HCT116 (cell line): ENCODE results near the gene HHIPL1. TPM values are rescaled to one million over a fixed set of nuclear protein-coding genes. Genes with fewer than 3 reads are reported as not detected.

Source experiments
- ATAC-seq: fragments of 200-7000 bp; cut with Tn5 transposase; 2 replicates; pipeline ENCODE4 v1.9.1; 2020; ENCODE audit warnings: mild to moderate bottlenecking, moderate library complexity
- BruUV-seq: library from RNA; stranded (reverse); fragments of 400-500 nt; replicated peaks from 2 replicates; lab custom pipeline; 2021; lab: Mats Ljungman, UMichigan
- CTCF ChIA-PET: fragments of 300-600 bp; sonication (Branson Sonifier 250); formaldehyde crosslinking; loops from one replicate; lab custom pipeline; 2021; ENCODE audit warnings: antibody characterized with exemption; lab: Charles Lee
- POLR2A ChIA-PET: fragments of 300-600, 350-600 bp; sonication (Branson Sonifier 250); formaldehyde crosslinking; loops from one replicate; lab custom pipeline; 2021; ENCODE audit warnings: antibody characterized with exemption; lab: Charles Lee
- RAD21 ChIA-PET, 2 experiments: fragments of 300-600 bp; sonication (Branson Sonifier 250); formaldehyde crosslinking; loops; one replicate each; lab custom pipeline; 2023; ENCODE audit warnings: low total read pairs in 2 of 2; ENCODE audit not compliant: uncharacterized antibody in 2 of 2, unreplicated experiment in 2 of 2, low non-redundant PET in 1 of 2; lab: Charles Lee
- DNase-seq: peaks from one replicate; pipeline ENCODE4 v3.0.0-alpha.2; 2010; ENCODE audit warnings: low read depth, low spot score
- H2AFZ ChIP-seq: fragments of 200-600 bp; shearing (Covaris generic), sonication (generic); 2 replicates; pipeline ENCODE4 v1.6.1; 2017; ENCODE audit warnings: low read depth, mixed run types, mixed read lengths, antibody characterized with exemption, low read length; ENCODE audit not compliant: poor library complexity, severe bottlenecking
- H3K27ac ChIP-seq: 2 replicates; pipeline ENCODE4 v1.5.1; 2012; ENCODE audit warnings: low read depth, low read length
- H3K27me3 ChIP-seq: fragments of 200-600 bp; sonication (generic); 2 replicates; pipeline ENCODE4 v1.6.1; 2016; ENCODE audit warnings: mixed run types, low read length, mixed read lengths; ENCODE audit not compliant: insufficient read depth
- H3K36me3 ChIP-seq, 2 experiments: fragments of 200-500 bp in 1 of 2; fragments of 200-600 bp in 1 of 2; sonication (Bioruptor generic) in 1 of 2; sonication (generic) in 1 of 2; 2 replicates each; pipeline versions ENCODE4 v1.5.1 to v1.6.1; 2014 to 2016; ENCODE audit warnings: low read length in 2 of 2, inconsistent platforms in 1 of 2, mixed read lengths in 1 of 2, mixed run types in 1 of 2; ENCODE audit not compliant: insufficient read depth in 2 of 2, control insufficient read depth in 1 of 2
- H3K4me1 ChIP-seq, 2 experiments: fragments of 200-600 bp in 1 of 2; sonication (generic) in 1 of 2; 2 replicates each; pipeline versions ENCODE4 v1.5.1 to v1.6.1; 2012 to 2017; ENCODE audit warnings: low read length in 2 of 2, inconsistent platforms in 1 of 2, mild to moderate bottlenecking in 1 of 2, mixed read lengths in 1 of 2, mixed run types in 1 of 2, moderate library complexity in 1 of 2; ENCODE audit not compliant: insufficient read depth in 2 of 2, control insufficient read depth in 1 of 2
- H3K4me2 ChIP-seq: fragments of 200-600 bp; sonication (generic); 2 replicates; pipeline ENCODE4 v1.6.1; 2017; ENCODE audit warnings: mixed run types, low read length, mixed read lengths
- H3K4me3 ChIP-seq, 2 experiments: fragments of 200-600 bp in 1 of 2; sonication (generic) in 1 of 2; replicated peaks in 1 of 2; 2 replicates each; pipeline ENCODE4 v1.5.1; 2011 to 2016; ENCODE audit warnings: low read length in 2 of 2, control low read depth in 1 of 2, low read depth in 1 of 2, mild to moderate bottlenecking in 1 of 2, mixed read lengths in 1 of 2, mixed run types in 1 of 2
- H3K79me2 ChIP-seq: fragments of 200-600 bp; sonication (generic); 2 replicates; pipeline ENCODE4 v1.6.1; 2017; ENCODE audit warnings: mild to moderate bottlenecking, mixed run types, low read length, moderate library complexity, mixed read lengths; ENCODE audit not compliant: insufficient read depth
- H3K9ac ChIP-seq: fragments of 200-600 bp; sonication (generic); 2 replicates; pipeline ENCODE4 v1.6.1; 2016; ENCODE audit warnings: low read length, mixed read lengths
- H3K9me2 ChIP-seq: fragments of 200-600 bp; sonication (generic), shearing (Covaris generic); 2 replicates; pipeline ENCODE4 v1.6.1; 2017; ENCODE audit warnings: mixed run types, mild to moderate bottlenecking, moderate library complexity; ENCODE audit not compliant: insufficient read depth
- H3K9me3 ChIP-seq, 2 experiments: fragments of 200-500 bp in 1 of 2; fragments of 200-600 bp in 1 of 2; sonication (Bioruptor generic) in 1 of 2; sonication (generic) in 1 of 2; 2 replicates each; pipeline ENCODE4 v1.6.1; 2014 to 2017; ENCODE audit warnings: low read length in 2 of 2, mixed read lengths in 2 of 2, inconsistent platforms in 1 of 2, low read depth in 1 of 2, mild to moderate bottlenecking in 1 of 2, mixed run types in 1 of 2, moderate library complexity in 1 of 2; ENCODE audit not compliant: control insufficient read depth in 1 of 2, insufficient read depth in 1 of 2
- H4K20me1 ChIP-seq: fragments of 200-600 bp; sonication (generic), shearing (Covaris generic); 2 replicates; pipeline ENCODE4 v1.6.1; 2017; ENCODE audit warnings: mixed run types, mild to moderate bottlenecking, moderate library complexity; ENCODE audit not compliant: insufficient read depth
- ATF3 ChIP-seq: IDR thresholded peaks from 2 replicates; pipeline ENCODE4 v1.6.1; 2012
- ELF1 ChIP-seq: IDR thresholded peaks from 2 replicates; pipeline ENCODE4 v1.6.1; 2012; ENCODE audit warnings: low read depth, borderline replicate concordance
- EZH2 ChIP-seq: fragments of 200-600 bp; sonication (generic); IDR thresholded peaks from 2 replicates; pipeline ENCODE4 v1.6.1; 2017; ENCODE audit warnings: antibody characterized with exemption, mixed run types
- EZH2phosphoT487 ChIP-seq: fragments of 200-600 bp; IDR thresholded peaks from 2 replicates; pipeline ENCODE4 v1.6.1; 2018; ENCODE audit warnings: antibody characterized with exemption, borderline replicate concordance
- FOSL1 ChIP-seq: IDR thresholded peaks from 2 replicates; pipeline ENCODE4 v1.6.1; 2012; ENCODE audit warnings: low read depth
- POLR2A ChIP-seq: IDR thresholded peaks from 2 replicates; pipeline ENCODE4 v1.7.0; 2011; ENCODE audit warnings: borderline replicate concordance; ENCODE audit not compliant: insufficient read depth, insufficient read length; ENCODE audit errors: extremely low read depth
- RAD21 ChIP-seq: IDR thresholded peaks from 2 replicates; pipeline ENCODE4 v1.6.1; 2012; ENCODE audit warnings: low read depth, mild to moderate bottlenecking
- SP1 ChIP-seq: IDR thresholded peaks from 2 replicates; pipeline ENCODE4 v1.6.1; 2012; ENCODE audit warnings: low read depth
- SRF ChIP-seq: IDR thresholded peaks from 2 replicates; pipeline ENCODE4 v1.6.1; 2012; ENCODE audit warnings: low read depth
- ZFX ChIP-seq: fragments of 450-650 bp; IDR thresholded peaks from 2 replicates; pipeline ENCODE4 v1.6.1; 2017
- intact Hi-C: fragments of 100-400 bp; cut with micrococcal nuclease; formaldehyde crosslinking; loops from 2 replicates; pipeline ENCODE4 v1.10.0; 2022
- total RNA-seq: library from RNA; stranded (reverse); gene quantifications from one replicate; pipeline ENCODE4 v1.2.1, GENCODE V29; 2021; ENCODE audit not compliant: unreplicated experiment

HHIPL1 gene
- total RNA-seq, 1 experiment from 2014 or later: not detected

DNA sequence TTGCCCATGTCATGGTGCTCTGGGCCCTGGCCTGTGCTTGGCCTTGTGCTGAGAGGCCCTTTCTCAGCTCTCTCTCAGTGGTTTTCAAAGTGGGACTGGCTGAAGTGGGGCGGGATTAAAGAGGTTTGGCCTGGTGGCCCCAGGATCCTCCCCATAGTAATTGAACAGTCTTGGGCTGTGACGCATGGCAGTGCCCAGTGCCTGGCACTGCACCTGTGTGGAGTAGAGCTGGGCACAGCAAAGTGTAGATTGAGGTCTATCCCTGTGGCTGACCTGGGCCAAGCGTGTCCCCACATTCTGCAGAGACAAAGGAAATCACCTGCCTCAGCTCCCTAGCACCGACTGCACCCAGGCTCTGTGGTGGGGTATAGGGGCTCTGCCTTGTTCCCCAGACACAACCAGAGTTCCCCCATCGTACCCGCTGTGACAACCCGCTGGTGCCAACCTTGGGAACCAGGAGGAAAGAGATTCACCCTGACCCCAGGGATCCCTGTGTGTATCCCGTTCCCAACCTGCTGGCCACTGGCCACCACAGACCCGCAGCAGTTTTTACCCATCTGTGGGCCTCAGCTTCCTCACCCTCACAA lies 29.2 kb downstream of the HHIPL1 start:
- H2AFZ ChIP-seq: no peak overlapping the region
- ATAC-seq (no peak), DNase-seq (no peak)
- ChIA-PET RAD21 (no interaction called here), POLR2A (no interaction called here), CTCF (no interaction called here)
- H3K4me3 ChIP-seq: no peak overlapping the region
- no peaks in the 10 kb centered on the region for H3K27me3 ChIP-seq
- H3K9me3 ChIP-seq: peaks cover 0 to 11% of the 10 kb centered on the region in 2 experiments; a peak in 2 of 4 replicates
- H3K27ac ChIP-seq: no peak overlapping the region
- H3K4me1 ChIP-seq: peaks cover 0 to 6% of the 10 kb centered on the region in 2 experiments; a peak in 1 of 4 replicates
- H3K36me3 ChIP-seq: no peaks in the 10 kb centered on the region
- intact Hi-C loops: no loop called here
- H3K9ac ChIP-seq: no peak overlapping the region
- no peak overlapping the region for H3K4me2 ChIP-seq
- no peaks in the 10 kb centered on the region for H3K79me2 ChIP-seq
- BruUV-seq: no TSS peak
- H3K9me2 ChIP-seq: no peaks in the 10 kb centered on the region
- no peaks in the 10 kb centered on the region for H4K20me1 ChIP-seq
- TF ChIP-seq SRF: no peak
- TF ChIP-seq POLR2A: no peak
- no peak for TF ChIP-seq EZH2
- TF ChIP-seq ELF1: no peak
- no peak for TF ChIP-seq SP1
- no peak for TF ChIP-seq ATF3

DNA sequence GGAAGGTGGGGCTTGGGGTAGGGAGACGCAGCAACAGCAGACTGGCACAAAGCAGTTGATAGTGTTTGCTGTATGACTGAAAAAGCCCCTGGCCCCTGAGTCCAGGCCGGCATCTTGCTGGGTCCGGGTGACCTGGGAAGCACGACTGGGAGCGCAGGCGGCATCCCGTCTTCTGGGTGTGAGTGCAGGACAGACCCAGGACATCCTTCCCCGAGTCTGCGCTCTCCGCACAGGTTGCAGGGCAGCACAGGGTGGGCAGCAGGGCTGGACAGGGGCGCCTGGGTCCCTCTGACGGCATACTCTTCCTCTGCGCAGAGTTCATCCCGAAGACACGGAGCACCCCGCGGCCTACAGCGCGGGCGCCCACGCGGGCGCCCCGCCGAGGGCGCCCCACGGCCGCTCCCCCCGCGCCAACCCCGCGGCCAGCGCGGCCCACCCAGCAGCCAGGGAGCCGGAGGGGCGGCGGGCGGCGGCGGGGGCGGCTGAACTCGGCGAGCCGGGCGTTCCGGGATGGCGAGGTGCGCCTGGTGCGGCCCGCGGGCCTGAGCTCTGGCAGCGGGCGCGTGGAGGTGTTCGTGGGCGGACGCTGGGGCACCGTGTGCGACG lies 29.9 kb downstream of the HHIPL1 start:
- H3K27ac ChIP-seq: no peak overlapping the region
- no peaks in the 10 kb centered on the region for H3K79me2 ChIP-seq
- ChIA-PET CTCF (no interaction called here), RAD21 (no interaction called here)
- no peaks in the 10 kb centered on the region for H3K36me3 ChIP-seq
- TF ChIP-seq SRF (no peak), RAD21 (no peak), SP1 (no peak), EZH2 (no peak), ATF3 (no peak), ZFX (no peak), EZH2phosphoT487 (no peak), FOSL1 (no peak)
- TF ChIP-seq, all 23 proteins: peak for 0
- H3K9ac ChIP-seq: no peak overlapping the region
- H3K27me3 ChIP-seq: no peaks in the 10 kb centered on the region
- peaks cover 0 to 6% of the 10 kb centered on the region in 2 experiments; a peak in 1 of 4 replicates for H3K4me1 ChIP-seq
- H3K4me2 ChIP-seq: no peak overlapping the region
- peaks cover 0 to 11% of the 10 kb centered on the region in 2 experiments; a peak in 2 of 4 replicates for H3K9me3 ChIP-seq
- H2AFZ ChIP-seq: no peak overlapping the region
- BruUV-seq: no TSS peak
- no peak overlapping the region for H3K4me3 ChIP-seq
- ATAC-seq (no peak), DNase-seq (no peak)
- POLR2A ChIA-PET: no interaction called here
- no peaks in the 10 kb centered on the region for H3K9me2 ChIP-seq
- H4K20me1 ChIP-seq: no peaks in the 10 kb centered on the region
- intact Hi-C loops: no loop called here
